GM12865 (cell line): ENCODE data around the gene RAC3.
"Not testable (repeated sequence)": the region's sequence is repeated elsewhere in the genome, so short reads cannot be mapped to it uniquely, and the experiment has no call there.

Source experiments
- DNase-seq: peaks from one replicate; pipeline ENCODE4 v3.0.0; 2010; ENCODE audit warnings: low read depth
- H3K4me3 ChIP-seq: 2 replicates; pipeline ENCODE4 v1.5.1; 2011; ENCODE audit warnings: mild to moderate bottlenecking, low read depth, low read length, control low read depth
- CTCF ChIP-seq: IDR thresholded peaks from 2 replicates; pipeline ENCODE4 v1.5.1; 2011; ENCODE audit warnings: low read length, control low read depth, low read depth, inconsistent platforms; ENCODE audit not compliant: insufficient read depth; ENCODE audit errors: missing control alignments

Gene RAC3

GRCh38 chr17:82037092-82037888 is 5.8 kb downstream of the RAC3 start, which contains the start of gene DCXR:
Gene DCXR (minus strand): TSS chr17:82037697. CDS start chr17:82037682, 15 bp downstream.
- peak; percentile 95 for TF ChIP-seq CTCF

GRCh38 chr17:82037889-82038195 is 6.4 kb downstream of the RAC3 start:
- TF ChIP-seq CTCF: no peak
- H3K4me3 ChIP-seq: peak overlapping the region; percentile 49
- no peak for DNase-seq

More at GRCh38 chr17:82037092-82037888, 5.8 kb downstream of the RAC3 start, which contains the start of gene DCXR:
- H3K4me3 ChIP-seq: peak within 1 kb of the TSS; percentile 61
- DNase-seq: peak; percentile 98

- H3K4me3 ChIP-seq: not testable (repeated sequence)
- DNase-seq: peak; percentile 35
Measured at GRCh38 chr17:82038796-82039409, 7.4 kb downstream of the RAC3 start.

GRCh38 chr17:82039695-82040299 is 8.3 kb downstream of the RAC3 start:
- DNase-seq: no peak
- no peak overlapping the region for H3K4me3 ChIP-seq
- no peak for TF ChIP-seq CTCF

- TF ChIP-seq CTCF: no peak
- DNase-seq: no peak
- no peak overlapping the region for H3K4me3 ChIP-seq
Measured at GRCh38 chr17:82041144-82041814, 9.8 kb downstream of the RAC3 start.

- DNase-seq: no peak
- H3K4me3 ChIP-seq: no peak overlapping the region
- no peak for TF ChIP-seq CTCF
Measured at GRCh38 chr17:82042649-82043048, 11.2 kb downstream of the RAC3 start.

GRCh38 chr17:82043507-82043906 is 12.0 kb downstream of the RAC3 start:
- no peak for DNase-seq
- H3K4me3 ChIP-seq: no peak overlapping the region
- TF ChIP-seq CTCF: no peak
